BJ (cell line): ENCODE data around the gene ZNF728. TPM values are rescaled to one million over a fixed set of nuclear protein-coding genes. Genes with fewer than 3 reads are reported as not detected.

ENCODE experiments used
- CTCF ChIA-PET: fragments of 350-600 bp; formaldehyde crosslinking; extraction: SDS; loops from one replicate; lab custom pipeline; 2021; ENCODE audit warnings: antibody characterized with exemption, inconsistent platforms; lab: Yijun Ruan, JAX
- POLR2A ChIA-PET: fragments of 300-600 bp; sonication (Branson Sonifier 250); formaldehyde crosslinking; extraction: SDS; loops from one replicate; lab custom pipeline; 2021; ENCODE audit warnings: antibody characterized with exemption; lab: Charles Lee
- DNase-seq: peaks from one replicate; pipeline ENCODE4 v3.0.0-alpha.2; 2011; ENCODE audit warnings: low read depth
- H3K27me3 ChIP-seq: 2 replicates; pipeline ENCODE4 v1.6.0; 2011; ENCODE audit warnings: low read length; ENCODE audit not compliant: control insufficient read depth, insufficient read depth
- H3K36me3 ChIP-seq: 2 replicates; pipeline ENCODE4 v1.5.1; 2011; ENCODE audit warnings: low read length; ENCODE audit not compliant: control insufficient read depth, insufficient read depth
- H3K4me3 ChIP-seq: 2 replicates; pipeline ENCODE4 v1.5.1; 2011; ENCODE audit warnings: low read depth, mild to moderate bottlenecking, control low read depth, low read length
- polyA minus RNA-seq: library from RNA; depleted of rRNA, polyadenylated mRNA; stranded (reverse); fragments of >200 nt; gene quantifications from 2 replicates; pipeline ENCODE4 v1.2.3, GENCODE V29; 2011; rRNA and poly(A)+ RNA removed
- polyA plus RNA-seq: library from polyadenylated mRNA; depleted of rRNA; stranded (reverse); fragments of >200 nt; gene quantifications from 2 replicates; pipeline ENCODE4 v1.2.3, GENCODE V29; 2011; rRNA removed
- TF ChIP-seq, protein P1 (sequence below): IDR thresholded peaks from 2 replicates; pipeline ENCODE4 v1.5.1; 2011; ENCODE audit warnings: low read depth, mild to moderate bottlenecking, control low read depth, inconsistent platforms, low read length, moderate library complexity; ENCODE audit not compliant: insufficient read depth

The ZNF728 gene
- polyA plus RNA-seq (not detected in 2 replicates), polyA minus RNA-seq (not detected in 2 replicates)

DNA sequence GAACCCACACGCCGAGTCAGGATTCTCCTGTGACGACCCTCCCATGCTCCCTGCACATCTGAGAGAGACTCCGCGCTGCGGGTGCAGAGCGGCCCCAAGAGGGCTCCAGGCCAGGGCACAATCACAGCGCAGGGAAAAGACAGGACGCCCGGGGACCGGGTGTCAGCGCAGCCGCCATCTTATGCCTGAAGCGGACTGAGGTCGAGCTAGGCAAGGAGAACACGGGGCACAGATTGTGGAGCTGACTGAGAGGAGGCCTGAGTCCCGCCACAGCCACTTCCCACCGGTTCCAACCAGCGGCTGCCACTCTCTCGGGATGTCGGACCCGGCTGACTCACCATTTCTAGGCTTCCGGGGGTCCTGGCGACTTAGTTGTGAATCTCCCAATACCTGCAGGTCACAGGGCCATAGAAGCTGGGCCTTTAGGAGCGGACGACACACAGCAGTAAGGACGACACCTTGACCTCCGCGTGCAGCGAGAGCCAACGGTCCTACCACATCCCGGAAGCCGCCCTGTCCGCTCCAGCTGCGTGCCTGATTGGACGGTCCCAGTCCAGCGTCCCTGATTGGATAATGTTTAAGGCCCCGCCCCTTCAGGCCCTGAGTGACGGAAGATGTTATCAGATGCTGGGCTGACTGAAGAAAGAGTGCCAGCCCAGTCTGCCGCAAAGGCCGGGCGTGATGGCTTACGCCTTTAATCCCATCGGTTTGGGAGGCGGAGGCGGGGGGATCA lies at the start of gene ZNF728:
TSS of gene ZNF728 (minus strand) at position 487 of the 733 bp plus-strand sequence. CDS start at position 341, 146 bp downstream.
- no peaks in the 10 kb centered on the region for H3K36me3 ChIP-seq
- POLR2A ChIA-PET: no interaction called here
- TF ChIP-seq, protein P1, sequence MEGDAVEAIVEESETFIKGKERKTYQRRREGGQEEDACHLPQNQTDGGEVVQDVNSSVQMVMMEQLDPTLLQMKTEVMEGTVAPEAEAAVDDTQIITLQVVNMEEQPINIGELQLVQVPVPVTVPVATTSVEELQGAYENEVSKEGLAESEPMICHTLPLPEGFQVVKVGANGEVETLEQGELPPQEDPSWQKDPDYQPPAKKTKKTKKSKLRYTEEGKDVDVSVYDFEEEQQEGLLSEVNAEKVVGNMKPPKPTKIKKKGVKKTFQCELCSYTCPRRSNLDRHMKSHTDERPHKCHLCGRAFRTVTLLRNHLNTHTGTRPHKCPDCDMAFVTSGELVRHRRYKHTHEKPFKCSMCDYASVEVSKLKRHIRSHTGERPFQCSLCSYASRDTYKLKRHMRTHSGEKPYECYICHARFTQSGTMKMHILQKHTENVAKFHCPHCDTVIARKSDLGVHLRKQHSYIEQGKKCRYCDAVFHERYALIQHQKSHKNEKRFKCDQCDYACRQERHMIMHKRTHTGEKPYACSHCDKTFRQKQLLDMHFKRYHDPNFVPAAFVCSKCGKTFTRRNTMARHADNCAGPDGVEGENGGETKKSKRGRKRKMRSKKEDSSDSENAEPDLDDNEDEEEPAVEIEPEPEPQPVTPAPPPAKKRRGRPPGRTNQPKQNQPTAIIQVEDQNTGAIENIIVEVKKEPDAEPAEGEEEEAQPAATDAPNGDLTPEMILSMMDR: no peak
- CTCF ChIA-PET: no interaction called here
- no peak for DNase-seq
- H3K4me3 ChIP-seq: no peak within 1 kb of the TSS
- H3K27me3 ChIP-seq: no peaks in the 10 kb centered on the region

DNA sequence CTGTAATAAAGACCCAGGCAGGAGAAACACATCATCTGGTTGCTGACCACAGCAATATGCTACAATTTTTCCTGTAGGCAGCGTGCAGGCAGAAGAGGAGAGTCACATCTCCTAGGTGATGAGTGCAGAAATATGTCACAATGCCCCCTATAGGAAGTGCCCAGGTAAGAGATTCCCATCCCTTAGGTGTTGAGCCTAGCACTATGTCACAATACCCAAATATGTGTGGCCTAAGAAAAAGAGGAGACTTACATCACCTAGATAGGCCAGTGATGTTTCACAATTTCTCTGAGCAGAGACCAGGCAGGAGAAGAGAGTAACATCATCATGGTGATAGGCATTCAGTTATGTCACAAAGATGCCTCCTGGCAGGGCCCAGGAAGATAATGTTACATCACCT lies 49.4 kb upstream of the ZNF728 start:
- H3K36me3 ChIP-seq: no peaks in the 10 kb centered on the region
- DNase-seq: no peak
- no peaks in the 10 kb centered on the region for H3K27me3 ChIP-seq
- TF ChIP-seq, protein P1: no peak
- POLR2A ChIA-PET: no interaction called here
- H3K4me3 ChIP-seq: no peak overlapping the region
- CTCF ChIA-PET: no interaction called here

DNA sequence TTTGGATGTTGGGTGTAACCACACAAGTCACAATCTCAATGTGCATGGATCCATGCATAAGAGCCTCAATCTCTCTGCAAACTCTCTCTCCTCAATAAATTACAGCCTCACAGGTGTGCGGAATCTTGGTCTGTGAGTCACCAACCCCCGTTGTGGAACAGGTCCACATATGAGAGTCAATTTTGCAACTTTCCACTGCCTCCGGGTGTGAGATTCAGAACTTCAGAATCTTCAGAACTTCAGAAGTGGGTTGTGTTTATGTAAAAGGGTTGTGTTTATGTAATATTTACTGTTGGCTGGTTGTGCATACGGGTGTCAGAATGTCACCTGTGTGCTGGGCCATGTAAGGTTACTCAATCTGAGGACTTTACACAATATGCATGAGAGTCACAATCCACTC lies 46.3 kb upstream of the ZNF728 start:
- POLR2A ChIA-PET: no interaction called here
- no peak for DNase-seq
- Histone ChIP-seq H3K27me3 (no peaks in the 10 kb centered on the region), H3K36me3 (no peaks in the 10 kb centered on the region), H3K4me3 (no peak overlapping the region)
- TF ChIP-seq, protein P1: no peak
- CTCF ChIA-PET: no interaction called here

DNA sequence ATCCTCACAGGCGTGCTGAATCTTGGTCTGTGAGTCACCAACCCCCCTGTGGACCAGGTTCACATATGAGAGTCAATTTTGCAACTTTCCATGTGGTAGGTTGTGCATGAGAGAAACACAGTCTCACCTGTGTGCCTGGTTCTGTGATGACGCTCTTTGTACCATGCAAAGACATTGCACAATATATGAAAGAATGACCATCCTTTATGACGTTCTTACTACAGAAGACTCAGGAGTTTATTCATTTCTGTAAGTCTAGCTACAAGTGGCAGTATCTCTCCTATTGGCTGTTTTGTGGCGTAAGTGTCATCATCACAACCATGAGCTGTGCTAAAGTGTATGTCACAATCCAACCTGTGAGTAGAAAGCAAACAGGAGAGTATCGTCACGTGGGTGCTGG lies 43.8 kb upstream of the ZNF728 start:
- CTCF ChIA-PET: no interaction called here

DNA sequence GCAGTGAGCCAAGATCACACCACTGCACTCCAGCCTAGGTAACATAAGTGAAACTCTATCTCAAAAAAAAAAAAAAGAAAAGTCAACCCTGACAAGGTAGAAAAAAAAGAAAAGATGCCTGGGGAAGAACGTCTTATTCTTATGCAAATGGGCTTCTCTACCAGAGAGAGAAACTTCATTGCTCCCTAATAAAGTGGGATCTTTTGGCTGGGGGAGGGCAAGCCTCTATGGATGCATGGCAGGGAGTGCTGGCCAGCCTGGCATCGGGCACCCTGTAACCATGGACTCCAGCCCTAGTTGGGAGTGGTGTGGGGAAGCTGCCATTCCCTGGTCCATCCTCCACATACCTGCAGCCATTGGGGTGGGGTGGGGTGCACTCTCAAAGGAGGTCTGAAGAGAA lies 30.7 kb upstream of the ZNF728 start:
- CTCF ChIA-PET: no interaction called here
- Histone ChIP-seq H3K27me3 (no peaks in the 10 kb centered on the region), H3K4me3 (no peak overlapping the region), H3K36me3 (no peaks in the 10 kb centered on the region)
- no peak for DNase-seq
- TF ChIP-seq, protein P1: no peak
- POLR2A ChIA-PET: no interaction called here

More for the DNA sequence above, 43.8 kb upstream of the ZNF728 start:
- Histone ChIP-seq H3K27me3 (no peaks in the 10 kb centered on the region), H3K36me3 (no peaks in the 10 kb centered on the region), H3K4me3 (no peak overlapping the region)
- DNase-seq: no peak
- TF ChIP-seq, protein P1: no peak
- POLR2A ChIA-PET: no interaction called here
